ENCODE results near the gene ARF1.

Gene ARF1

GRCh38 chr1:228123505-228123904 is 41.0 kb downstream of the ARF1 start:
- TF ChIP-seq CTCF (conservative IDR thresholded peaks at IDR 0.05): no peak
- H3K27ac ChIP-seq: no peak overlapping the region

- no peak overlapping the region for H3K27ac ChIP-seq
- TF ChIP-seq CTCF (conservative IDR thresholded peaks at IDR 0.05): no peak
These were observed 42.7 kb downstream of the ARF1 start for GRCh38 chr1:228125185-228125584.

- no peak for TF ChIP-seq CTCF (conservative IDR thresholded peaks at IDR 0.05)
These were observed 49.3 kb downstream of the ARF1 start for GRCh38 chr1:228131766-228132165.

GRCh38 chr1:228134591-228134990 is 52.1 kb downstream of the ARF1 start:
- H3K27ac ChIP-seq: no peak overlapping the region
- no peak for TF ChIP-seq CTCF (conservative IDR thresholded peaks at IDR 0.05)

More at GRCh38 chr1:228131766-228132165, 49.3 kb downstream of the ARF1 start:
- no peak overlapping the region for H3K27ac ChIP-seq

- TF ChIP-seq CTCF (conservative IDR thresholded peaks at IDR 0.05): no peak
- no peak overlapping the region for H3K27ac ChIP-seq
These were observed 54.4 kb downstream of the ARF1 start for GRCh38 chr1:228136901-228137300.

GRCh38 chr1:228139406-228139930 is 57.0 kb downstream of the ARF1 start:
- H3K27ac ChIP-seq: peak overlapping the region; percentile 39
- TF ChIP-seq CTCF (conservative IDR thresholded peaks at IDR 0.05): no peak

GRCh38 chr1:228139931-228140723 is 57.6 kb downstream of the ARF1 start, which contains the start of gene GUK1:
TSS of gene GUK1 (plus strand) at chr1:228140279. CDS start at chr1:228140303, 24 bp downstream.
- H3K27ac ChIP-seq: peak within 1 kb of the TSS; percentile 60
- no peak for TF ChIP-seq CTCF (conservative IDR thresholded peaks at IDR 0.05)
